Left kidney (tissue), 2 donors: ENCODE data around the gene RABGGTA. TPM values are rescaled to one million over a fixed set of nuclear protein-coding genes. Genes with fewer than 3 reads are reported as not detected.

Source experiments
- DNase-seq: peaks from one replicate; pipeline ENCODE4 v3.0.0-alpha.2; 2013
- polyA plus RNA-seq: library from polyadenylated mRNA; unstranded; fragments of 120-200 nt; gene quantifications from one replicate; pipeline ENCODE4 v1.2.1, GENCODE V29; 2013; ENCODE audit not compliant: insufficient read length

The RABGGTA gene
- polyA plus RNA-seq, 1 donor = 18.8 TPM

DNA sequence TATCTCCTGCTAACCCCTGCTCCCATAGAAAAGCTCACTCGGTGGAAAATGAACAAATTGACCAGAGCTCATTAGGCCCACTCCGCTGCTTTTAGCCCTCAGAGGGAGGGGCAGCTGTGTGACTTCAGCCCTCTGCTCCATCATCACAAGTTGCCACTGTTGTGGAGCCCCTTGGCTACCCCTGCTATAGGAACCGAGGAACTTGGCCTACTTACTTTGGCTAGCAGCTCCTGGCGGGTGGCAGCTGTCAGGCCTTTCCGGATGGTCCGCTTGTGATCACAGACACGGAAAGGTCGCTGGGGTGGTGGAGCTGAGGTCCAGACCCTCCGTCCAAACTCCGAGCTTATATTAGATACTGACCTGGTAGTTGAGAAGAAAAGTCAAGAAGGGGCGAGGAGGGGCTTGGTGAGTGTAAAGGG, 35.8 kb upstream of the RABGGTA start:
- DNase-seq = no peak

GRCh38 chr14:24304019-24304387, 32.6 kb upstream of the RABGGTA start:
- no peak for DNase-seq

DNA sequence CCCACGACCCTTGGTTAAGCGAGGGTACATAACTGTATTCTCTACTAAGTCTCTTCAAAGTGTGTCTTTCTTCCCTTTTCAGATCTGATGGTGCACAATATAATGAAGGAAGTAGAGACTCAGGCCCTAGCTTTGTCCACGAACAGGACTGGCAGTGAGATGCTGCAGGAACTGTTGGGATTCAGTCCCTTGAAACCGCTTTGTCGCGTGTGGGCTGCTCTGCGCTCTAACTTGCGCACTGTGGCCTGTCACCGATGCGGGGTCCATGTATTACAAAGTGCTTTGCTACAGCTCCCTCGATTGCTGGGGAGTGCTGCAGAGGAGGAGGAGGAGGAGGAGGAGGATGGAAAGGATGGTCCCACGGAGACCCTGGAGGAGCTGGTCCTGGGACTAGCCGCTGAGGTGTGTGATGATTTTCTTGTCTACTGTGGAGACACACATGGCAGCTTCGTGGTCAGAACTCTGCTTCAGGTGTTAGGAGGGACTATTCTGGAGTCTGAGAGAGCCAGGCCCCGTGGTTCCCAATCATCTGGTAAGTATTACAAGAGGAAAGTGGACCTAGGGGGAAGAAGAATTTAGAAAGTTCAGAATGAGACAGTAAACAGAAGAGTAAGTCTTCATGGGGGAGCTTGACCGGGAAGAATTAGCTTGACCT, 29.1 kb upstream of the RABGGTA start:
- no peak for DNase-seq

GRCh38 chr14:24299255-24300191, 28.1 kb upstream of the RABGGTA start, which contains the start of the genes DHRS1 and NOP9:
Gene DHRS1 (minus strand): TSS chr14:24299780. CDS start chr14:24299106, 674 bp downstream.
Gene NOP9 (plus strand): TSS chr14:24299850. CDS start chr14:24299955, 105 bp downstream.
- peak; percentile 91 for DNase-seq

- no peak for DNase-seq
Observed at GRCh38 chr14:24298892-24299254, 27.5 kb upstream of the RABGGTA start.

GRCh38 chr14:24297190-24297964, 26.0 kb upstream of the RABGGTA start:
- no peak for DNase-seq

- DNase-seq = peak; percentile 55
Observed at GRCh38 chr14:24296341-24297157, 25.2 kb upstream of the RABGGTA start.

GRCh38 chr14:24293525-24293924, 22.1 kb upstream of the RABGGTA start:
- DNase-seq = no peak

DNA sequence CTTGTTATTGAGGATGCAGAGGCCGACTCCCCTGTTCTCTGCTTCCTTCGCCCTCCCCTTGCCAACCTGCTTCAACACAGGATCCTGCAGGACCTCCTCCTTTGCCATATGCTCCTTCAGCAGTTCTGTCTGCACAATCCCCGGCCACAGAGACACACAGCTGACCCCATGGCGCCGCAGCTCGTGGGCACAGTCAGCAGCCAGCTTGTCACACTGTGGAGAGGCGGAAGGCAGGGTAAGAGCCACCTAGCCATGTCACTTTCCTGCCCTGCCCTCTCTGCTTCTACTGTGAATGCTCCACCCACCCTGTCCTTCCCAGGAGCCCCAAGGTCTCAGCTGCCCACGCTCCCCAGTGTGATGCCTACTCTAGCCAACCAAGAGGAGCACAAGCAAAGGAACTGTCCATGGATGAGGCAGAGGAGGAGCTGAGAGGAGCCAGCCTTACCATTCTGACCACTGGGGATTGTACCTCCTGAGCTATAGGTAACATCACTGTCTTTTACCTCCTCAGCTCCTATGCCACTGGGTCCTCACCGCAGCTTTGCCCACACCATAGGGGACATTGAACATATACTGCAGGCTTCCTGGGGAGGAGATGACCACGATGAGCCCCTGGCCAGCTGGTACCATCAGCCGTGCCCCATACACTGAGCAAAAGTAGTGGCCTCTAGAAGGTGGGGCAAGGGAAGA, 20.9 kb upstream of the RABGGTA start:
- no peak for DNase-seq

DNA sequence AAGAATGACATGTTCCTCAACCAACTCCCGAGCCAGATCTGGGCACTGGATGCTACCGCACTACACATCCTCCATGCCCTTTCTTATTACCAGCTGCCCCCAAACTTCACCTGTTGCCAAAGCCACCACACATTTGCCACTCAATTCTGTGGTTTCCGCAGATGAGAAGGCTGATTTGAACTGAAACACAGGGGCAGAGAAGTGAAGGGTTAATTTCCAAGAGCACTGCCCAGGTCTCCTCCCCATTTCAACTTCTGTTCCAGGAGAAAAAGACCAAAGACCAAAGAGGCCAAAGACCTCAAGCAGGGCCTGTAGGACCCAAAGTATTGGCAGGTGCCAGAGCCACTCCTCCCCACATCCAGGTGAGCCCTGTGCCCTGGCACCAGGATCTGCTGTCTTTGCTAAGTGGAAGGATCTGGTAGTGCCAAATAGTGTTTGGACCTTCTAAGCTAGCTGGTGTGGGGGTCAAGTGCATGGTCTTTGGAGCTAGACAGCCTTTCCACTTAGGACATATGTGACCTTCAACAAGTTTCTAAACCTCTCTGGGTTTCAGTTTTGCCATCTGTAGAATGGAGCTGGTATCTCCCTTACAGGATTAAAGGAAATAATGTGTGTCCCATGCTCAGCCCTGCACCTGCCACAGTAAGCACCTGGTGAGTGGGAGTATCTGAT, 20.2 kb upstream of the RABGGTA start:
- DNase-seq = no peak

GRCh38 chr14:24290746-24291145, 19.3 kb upstream of the RABGGTA start:
- no peak for DNase-seq

GRCh38 chr14:24289649-24290280, 18.4 kb upstream of the RABGGTA start:
- no peak for DNase-seq

DNA sequence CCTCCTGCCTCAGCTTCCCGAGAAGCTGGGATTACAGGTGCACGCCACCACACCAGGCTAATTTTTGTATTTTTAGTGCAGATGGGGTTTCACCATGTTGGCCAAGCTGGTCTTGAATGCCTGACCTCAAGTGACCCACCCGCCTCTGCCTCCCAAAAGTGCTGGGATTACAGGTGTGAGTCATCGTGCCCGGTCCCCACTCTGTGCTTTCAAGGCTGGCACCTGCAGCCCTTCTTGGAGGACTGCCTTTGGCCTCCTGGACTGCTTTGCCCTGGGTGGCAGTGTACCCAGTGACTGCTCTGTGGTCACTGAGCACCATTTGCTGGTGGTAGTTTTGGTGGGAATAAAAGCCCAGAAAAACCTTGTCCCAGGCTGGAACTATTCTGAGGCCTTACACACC, 15.6 kb upstream of the RABGGTA start:
- no peak for DNase-seq

DNA sequence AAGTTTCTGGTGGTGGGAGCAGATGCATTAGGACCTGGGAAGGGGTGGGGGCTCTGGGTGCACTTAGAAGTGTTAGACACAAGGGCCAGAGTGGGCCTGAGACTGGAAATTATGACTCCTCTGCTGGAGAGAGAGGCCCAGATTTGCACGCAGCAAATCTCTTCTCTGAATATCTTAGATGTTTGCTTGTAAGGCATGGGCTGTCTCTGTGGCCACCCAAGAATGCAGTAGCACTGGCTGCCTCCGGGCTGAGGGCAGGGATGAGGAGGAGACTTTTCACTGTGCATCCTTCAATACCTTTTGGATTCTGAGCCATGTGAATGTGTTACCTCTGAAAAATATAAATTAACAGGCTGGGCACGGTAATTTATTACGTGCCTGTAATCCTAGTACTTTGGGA, 14.0 kb upstream of the RABGGTA start:
- DNase-seq = no peak

- no peak for DNase-seq
Observed at GRCh38 chr14:24284501-24285035, 13.2 kb upstream of the RABGGTA start.

GRCh38 chr14:24283796-24284460, 12.5 kb upstream of the RABGGTA start:
- no peak for DNase-seq

GRCh38 chr14:24282736-24283135, 11.3 kb upstream of the RABGGTA start:
- DNase-seq = no peak

- DNase-seq = no peak
Observed at GRCh38 chr14:24281636-24282035, 10.2 kb upstream of the RABGGTA start.
